GM20000 (cell line): ENCODE results near the gene RBM34.

Experiments used
- DNase-seq: peaks from one replicate; pipeline ENCODE4 v3.0.0; 2012; ENCODE audit warnings: low spot score
- TF ChIP-seq, protein P1 (sequence below): IDR thresholded peaks from 2 replicates; pipeline ENCODE4 v1.5.1; 2012; ENCODE audit warnings: mild to moderate bottlenecking, control low read depth; ENCODE audit errors: extremely low read depth, missing control alignments

Gene RBM34

DNA sequence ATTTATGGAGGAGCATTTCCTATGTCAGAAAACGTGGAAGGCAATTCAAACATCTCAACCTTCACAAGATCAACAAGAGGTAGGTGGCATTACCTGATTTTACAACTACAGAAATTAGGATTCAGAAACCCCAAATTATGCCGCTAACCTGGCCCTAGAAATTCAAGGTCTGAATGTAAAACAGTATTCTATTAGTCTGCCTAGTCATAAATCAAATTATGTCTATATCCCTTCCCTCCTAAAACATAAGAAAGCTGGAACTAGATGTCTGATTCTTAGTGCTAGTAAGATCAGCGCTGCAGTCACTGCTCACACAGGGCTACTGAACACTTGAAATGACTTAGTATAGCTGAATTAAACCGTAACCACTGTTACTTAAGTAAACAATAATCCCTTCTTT lies 33.8 kb downstream of the RBM34 start:
- DNase-seq, result no peak
- TF ChIP-seq, protein P1, sequence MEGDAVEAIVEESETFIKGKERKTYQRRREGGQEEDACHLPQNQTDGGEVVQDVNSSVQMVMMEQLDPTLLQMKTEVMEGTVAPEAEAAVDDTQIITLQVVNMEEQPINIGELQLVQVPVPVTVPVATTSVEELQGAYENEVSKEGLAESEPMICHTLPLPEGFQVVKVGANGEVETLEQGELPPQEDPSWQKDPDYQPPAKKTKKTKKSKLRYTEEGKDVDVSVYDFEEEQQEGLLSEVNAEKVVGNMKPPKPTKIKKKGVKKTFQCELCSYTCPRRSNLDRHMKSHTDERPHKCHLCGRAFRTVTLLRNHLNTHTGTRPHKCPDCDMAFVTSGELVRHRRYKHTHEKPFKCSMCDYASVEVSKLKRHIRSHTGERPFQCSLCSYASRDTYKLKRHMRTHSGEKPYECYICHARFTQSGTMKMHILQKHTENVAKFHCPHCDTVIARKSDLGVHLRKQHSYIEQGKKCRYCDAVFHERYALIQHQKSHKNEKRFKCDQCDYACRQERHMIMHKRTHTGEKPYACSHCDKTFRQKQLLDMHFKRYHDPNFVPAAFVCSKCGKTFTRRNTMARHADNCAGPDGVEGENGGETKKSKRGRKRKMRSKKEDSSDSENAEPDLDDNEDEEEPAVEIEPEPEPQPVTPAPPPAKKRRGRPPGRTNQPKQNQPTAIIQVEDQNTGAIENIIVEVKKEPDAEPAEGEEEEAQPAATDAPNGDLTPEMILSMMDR, result no peak

DNA sequence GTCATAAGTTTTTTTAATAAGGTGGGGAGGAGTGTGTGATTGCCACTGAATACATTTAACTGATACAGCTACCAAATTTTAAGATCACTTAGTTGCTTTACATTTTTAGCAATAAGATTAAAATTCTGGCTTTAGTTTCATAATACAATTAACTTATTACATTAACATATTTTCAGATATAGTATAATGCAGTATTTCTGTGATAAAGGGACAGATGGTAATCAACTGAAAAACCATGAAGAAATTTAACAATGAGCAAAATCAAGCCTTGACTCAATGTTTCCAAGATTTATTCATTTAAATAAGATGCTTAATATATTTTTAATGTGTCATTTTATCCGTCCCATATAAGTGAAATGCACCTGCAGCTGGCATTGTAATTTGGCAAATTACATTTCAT lies 36.4 kb downstream of the RBM34 start:
- no peak for DNase-seq
- TF ChIP-seq, protein P1, result no peak

DNA sequence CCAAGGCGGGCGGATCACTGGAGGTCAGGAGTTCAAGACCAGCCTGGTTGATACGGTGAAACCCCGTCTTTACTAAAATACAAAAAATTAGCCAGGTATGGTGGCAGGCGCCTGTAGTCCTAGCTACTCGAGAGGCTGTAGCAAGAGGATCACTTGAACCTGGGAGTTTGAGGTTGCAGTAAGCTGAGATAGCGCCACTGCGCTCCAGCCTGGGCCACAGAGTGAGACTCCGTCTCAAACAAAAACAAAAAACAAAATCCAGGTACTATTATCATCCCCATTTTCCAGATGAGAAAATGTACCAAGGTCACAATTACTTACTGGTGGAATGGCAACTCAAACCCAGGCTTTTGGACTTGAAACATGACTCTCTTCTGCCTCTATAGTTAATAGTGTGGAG lies 36.9 kb downstream of the RBM34 start:
- TF ChIP-seq, protein P1, result no peak
- DNase-seq, result no peak

DNA sequence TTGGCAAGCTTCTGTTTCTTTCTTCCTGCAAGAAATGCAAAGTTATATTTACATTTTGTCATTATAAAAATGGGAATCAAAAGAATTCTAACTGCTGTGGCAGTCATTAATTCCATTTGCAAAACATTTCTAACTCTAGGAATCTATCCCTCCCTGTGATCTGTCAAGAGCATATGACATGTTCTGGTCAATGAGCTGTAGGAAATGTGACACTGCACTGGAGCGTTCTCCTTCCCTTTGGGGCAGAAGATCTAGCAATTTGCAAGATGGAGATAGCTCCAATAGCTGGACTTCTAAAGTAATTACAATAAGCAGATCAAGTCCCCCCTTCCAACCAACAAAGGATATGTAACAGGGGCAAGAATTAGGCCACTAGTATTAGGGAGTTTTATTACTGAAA lies 38.7 kb downstream of the RBM34 start:
- TF ChIP-seq, protein P1, result no peak
- DNase-seq, result no peak

DNA sequence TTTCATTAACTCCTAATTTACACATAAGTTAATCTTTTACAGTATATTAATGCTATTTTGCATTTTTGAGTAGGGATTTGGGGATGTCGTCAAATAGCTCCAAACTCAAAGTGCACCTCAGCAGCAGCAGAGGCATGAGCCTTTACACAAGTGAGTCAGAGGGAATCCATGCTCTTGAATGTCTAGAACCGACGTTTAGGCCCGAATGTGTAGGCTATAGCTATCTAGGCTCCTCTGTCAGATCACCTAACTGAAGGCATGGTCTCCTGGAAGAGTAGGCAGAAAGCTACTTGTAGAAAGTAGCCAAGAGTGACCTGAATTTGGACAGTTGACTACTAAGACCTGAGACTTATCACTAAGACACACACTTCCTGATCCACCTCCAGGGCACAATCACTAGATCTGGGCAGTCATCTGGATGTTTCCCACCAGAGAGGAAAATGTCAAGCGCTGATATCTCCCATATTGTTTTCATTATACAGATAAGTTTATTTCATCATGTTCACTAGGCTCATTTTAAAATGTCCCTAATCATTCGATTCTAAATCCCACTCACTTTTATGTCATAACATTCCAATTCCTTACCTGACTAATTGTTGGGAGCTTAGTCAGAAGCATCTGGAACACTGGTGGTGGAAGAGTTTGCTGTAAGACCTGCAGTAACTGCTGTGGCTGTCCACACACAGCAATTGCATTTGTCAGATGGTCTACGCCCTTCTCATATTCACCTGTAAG lies 47.7 kb downstream of the RBM34 start:
- TF ChIP-seq, protein P1, result no peak

DNA sequence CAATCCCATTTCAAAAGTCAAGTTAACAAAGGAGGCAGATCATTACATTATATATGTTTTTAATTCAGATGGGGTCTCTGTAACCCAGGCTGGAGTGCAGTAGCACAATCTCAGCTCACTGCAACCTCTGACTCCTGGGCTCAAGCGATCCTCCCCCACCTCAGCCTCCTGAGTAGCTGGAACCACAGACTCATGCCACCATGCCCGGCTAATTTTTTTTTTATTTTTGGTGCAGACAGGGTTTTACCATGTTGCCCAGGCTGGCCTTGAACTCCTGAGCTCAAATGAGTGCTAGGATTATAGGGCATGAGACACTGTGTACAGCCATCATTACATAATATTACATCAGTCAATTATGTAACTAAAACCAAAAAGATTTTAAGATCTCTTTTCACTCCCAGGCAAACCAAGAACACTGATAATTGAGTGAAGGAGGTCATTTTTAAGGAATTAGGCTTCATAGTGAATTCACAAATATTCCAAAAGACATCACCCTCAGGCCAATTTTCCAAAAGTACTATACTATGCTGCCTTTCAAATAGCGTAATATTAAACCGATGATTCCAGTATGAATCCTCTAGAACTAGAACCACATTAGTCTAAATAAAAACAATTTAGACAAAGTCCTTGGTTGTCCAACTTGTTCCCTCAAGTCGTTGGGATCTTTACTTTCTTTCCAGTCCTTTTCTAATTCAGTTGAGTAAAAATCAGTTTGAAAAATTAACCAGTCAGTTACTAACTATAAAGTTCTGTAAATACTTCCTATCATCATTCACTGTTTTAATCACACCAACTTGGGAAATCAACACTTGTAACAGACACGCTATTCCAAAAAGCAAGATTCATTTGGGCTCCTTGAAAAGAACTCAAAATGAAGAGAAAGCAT lies 48.5 kb downstream of the RBM34 start:
- DNase-seq, result no peak
- TF ChIP-seq, protein P1, result no peak

More for the DNA sequence above, 47.7 kb downstream of the RBM34 start:
- DNase-seq, result no peak

DNA sequence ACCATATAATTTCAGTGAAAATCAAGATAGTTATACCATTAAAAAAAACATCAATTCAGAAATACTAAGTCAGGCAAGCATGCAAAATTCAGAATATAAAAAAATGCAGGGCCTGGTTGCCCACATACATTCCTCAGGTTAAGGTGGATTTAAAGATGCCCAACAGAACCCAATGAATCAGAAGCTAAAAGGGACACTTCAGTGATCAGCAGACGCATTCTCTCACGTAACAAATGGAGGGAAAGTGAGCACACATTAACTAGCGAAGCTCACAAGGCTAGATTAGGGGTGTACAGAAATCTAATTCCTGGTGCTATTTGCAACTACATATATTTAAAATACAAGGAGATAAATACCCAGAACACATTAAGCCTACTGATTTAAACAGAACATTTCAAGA lies 49.9 kb downstream of the RBM34 start:
- no peak for DNase-seq
- TF ChIP-seq, protein P1, result no peak
